DMS153 treated with DMSO at 0.1 percent for 48 hours (cell line): ENCODE measurements around the gene PRSS35.
"Not testable (repeated sequence)": the region's sequence is repeated elsewhere in the genome, so short reads cannot be mapped to it uniquely, and the experiment has no call there.

Experiments used
- DNase-seq: peaks from one replicate; lab custom pipeline; 2025; ENCODE audit not compliant: unreplicated experiment; lab: John Stamatoyannopoulos, UW

The PRSS35 gene

DNA sequence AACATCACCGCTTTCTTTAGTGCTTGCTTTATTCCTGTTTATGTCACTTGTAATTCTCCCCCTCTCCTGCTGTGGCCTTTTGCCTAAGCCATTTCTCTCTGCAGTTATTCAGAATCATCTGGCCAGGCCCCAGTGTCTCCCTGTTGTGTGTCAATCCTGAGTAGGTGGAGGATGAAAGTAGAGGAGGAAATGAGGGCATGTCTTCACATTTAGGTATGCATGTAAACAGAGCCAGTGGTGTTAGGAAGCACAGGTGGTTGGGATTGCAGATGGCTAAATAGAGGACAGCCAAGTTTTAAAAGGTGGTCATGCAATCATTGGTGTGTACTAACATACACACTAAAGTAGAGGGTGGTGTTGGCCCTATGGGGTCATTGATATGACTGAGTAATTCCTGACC, 5.2 kb downstream of the PRSS35 start:
- DNase-seq, result no peak

DNA sequence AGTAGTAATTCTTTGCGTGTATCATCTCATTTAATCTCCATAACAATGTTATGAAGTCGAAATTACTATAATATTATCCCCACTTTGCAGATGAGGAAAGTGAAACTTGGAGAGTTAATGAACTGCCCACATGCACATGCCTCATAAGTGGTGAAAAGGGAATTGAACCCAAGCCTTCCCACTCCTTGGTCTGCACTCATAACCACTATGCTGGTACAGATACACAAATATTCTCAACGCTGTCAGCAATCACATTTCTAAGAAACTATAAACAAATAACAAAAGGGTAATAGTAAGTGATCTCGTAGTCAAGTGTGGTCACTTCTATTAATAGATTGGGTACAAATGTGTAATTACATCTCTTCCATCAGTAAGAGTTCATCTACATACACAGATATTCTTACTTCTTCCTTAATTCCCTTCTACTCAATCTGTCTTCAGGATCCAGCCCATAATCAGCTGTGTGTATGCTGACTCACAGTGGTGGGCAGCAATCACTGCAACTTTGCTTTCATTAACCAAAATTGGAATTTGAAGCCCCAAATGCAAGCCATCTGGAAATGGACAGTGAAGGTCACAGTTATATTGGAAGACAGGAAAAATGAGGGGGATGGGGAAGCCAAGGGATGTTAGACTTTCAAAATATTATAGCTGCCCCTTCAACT, 6.6 kb downstream of the PRSS35 start:
- DNase-seq, result no peak

DNA sequence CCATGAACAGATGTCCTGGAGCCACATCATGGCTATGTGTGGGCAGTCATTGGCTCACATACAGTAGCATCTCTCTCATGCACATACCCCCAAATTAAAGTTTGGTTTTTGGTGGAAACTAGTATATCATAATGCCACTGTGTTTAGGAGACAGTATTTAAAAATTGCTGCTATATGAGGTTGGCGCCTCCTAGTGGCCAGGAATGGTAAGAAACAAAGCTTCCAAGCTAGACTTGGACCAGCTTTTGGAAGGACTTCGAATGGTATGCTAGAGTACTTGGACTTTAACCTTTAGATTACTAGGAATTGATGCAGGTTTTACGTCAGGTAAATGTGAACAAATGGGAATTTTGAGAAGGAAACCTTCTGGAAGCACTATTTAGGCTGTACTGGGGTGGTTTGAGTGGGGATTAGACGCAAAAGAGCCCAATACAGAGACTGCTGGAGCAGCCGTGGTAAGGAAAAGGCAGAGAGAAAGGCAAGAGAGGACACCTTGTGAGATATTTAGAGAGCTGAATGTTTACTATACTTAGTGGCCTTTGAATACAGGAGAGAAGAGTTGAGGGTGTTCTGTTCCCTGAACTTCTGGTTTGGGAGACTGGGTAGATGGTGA, 23.8 kb downstream of the PRSS35 start:
- no peak for DNase-seq

DNA sequence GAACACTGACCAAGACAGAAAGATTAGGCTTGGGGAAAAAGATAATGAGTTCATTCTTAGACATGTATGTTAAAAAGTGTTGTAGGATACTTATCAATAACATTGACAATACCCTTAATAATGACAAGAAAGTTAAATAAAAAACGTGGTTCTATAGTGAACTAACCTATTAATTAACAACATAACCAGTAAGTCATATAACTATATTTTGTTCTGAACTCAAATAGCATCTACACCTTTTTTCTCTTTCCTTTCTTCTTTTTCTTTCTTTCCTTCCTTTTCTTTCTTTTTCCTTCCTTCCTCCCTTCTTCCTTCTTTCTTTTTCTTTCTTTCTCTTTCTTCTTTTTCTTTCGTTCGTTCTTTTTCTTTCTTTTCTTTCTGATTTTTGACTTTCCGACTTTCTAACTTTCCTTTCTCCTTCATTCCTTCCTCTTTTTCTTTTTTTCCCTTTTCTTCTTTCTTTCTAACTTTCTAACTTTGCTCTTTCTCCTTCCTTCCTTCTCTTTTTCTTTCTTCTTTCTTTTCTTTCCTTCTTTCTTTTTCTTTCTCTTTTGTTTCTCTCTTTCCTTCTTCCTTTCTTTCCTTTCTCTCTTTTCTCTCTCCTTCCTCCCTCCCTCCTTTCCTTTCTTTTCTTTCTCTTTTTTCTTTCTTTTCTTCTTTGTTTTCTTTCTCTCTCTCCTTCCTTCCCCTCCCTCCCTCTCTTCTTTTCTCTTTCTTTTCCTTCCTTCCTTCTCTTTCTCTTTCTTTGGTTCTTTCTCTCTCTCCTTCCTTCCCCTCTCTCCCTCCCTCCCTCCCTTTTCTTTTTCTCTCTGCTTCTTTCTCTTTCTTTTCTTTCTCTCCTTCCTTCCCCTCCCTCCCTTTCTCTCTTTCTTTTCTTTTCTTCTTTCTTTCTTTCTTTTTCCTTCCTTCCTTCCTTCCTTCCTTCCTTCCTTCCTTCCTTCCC, 24.6 kb downstream of the PRSS35 start:
- DNase-seq, result no peak

DNA sequence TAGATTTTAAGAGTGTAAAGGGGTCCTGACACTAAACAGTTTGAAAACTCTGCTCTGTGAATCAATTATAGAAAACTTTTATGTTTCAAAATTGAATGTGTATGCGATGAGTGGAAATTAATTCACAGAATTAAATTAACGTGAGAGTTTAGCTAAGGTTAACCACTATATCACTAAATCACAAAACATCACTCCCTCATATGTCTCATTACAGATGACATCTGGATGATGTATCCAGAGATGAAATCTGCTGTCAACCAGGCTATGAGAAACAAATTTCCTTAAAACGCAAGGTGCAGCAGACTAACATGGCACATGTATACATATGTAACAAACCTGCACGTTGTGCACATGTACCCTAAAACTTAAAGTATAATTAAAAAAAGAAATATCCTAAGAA, 27.3 kb downstream of the PRSS35 start:
- no peak for DNase-seq

DNA sequence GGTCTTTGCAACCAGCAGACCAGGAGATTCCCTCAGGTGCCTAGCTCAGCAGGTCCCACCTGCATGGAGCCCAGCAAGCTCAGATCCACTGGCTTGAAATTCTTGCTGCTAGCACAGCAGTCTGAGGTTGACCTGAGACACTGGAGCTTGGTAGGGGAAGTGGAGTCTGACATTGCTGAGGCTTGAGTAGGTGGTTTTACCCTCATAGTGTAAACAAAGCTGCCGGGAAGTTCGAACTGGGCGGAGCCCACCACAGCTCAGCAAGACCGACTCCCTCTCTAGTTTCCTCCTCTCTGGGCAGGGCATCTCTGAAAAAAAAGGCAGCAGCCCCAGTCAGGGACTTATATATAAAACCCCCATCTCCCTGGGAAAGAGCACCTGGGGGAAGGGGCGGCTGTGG, 34.3 kb downstream of the PRSS35 start:
- DNase-seq, result no peak

DNA sequence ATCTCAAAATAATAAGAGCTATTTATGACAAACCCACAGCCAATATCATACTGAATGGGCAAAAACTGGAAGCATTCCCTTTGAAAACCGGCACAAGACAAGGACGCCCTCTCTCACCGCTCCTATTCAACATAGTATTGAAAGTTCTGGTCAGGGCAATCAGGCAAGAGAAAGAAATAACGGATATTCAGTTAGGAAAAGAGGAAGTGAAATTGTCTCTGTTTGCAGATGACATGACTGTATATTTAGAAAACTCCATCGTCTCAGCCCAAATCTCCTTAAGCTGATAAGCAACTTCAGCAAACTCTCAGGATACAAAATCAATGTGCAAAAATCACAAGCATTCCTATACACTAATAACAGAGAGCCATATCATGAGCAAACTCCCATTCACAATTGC, 38.1 kb downstream of the PRSS35 start:
- not testable (repeated sequence) for DNase-seq

DNA sequence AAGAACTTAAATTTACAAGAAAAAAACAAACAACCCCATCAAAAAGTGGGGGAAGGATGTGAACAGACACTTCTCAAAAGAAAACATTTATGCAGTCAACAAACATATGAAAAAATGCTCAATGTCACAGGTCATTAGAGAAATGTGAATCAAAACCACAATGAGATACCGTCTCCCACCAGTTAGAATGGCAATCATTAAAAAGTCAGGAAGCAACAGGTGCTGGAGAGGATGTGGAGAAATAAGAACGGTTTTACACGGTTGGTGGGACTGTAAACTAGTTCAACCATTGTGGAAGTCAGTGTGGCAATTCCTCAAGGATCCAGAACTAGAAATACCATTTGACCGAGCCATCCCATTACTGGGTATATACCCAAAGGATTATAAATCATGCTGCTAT, 39.4 kb downstream of the PRSS35 start:
- not testable (repeated sequence) for DNase-seq

DNA sequence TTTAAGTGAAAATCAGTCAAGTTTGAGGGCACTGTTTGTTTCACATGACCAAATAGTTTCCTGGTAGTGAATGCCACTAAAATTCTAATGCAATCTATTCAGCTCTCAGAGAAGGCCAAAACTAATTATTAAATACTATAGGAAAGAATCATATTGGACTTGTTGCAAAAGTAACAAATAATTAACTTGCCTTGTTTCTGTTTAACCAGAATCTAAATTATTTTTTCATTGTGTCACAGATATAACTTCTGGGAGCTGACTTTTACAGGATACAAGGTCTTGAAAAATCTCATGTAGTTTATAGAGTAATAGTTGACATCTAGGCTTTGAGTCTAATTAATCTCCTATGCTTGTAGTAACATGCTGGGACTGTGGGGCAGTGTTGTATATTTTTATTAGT, 44.5 kb downstream of the PRSS35 start:
- no peak for DNase-seq

DNA sequence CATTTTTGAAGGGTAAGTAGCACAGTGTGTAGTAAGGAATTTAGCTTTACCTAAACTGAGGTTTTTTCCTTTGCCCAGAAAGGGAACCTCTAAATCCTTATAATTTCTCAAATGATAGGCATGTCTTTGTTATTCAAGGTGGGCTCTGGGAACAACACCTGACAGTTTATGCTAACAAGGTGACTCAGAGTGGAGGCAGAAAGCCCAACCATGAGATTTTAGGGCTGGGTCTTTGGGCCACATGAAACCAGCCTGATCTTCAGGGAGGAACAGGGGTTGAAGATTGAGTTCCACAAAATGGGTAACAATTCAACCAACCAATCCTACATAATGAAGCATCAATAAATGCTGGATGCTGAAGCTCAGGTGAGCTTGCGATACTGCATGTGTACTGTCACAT, 46.6 kb downstream of the PRSS35 start:
- no peak for DNase-seq

DNA sequence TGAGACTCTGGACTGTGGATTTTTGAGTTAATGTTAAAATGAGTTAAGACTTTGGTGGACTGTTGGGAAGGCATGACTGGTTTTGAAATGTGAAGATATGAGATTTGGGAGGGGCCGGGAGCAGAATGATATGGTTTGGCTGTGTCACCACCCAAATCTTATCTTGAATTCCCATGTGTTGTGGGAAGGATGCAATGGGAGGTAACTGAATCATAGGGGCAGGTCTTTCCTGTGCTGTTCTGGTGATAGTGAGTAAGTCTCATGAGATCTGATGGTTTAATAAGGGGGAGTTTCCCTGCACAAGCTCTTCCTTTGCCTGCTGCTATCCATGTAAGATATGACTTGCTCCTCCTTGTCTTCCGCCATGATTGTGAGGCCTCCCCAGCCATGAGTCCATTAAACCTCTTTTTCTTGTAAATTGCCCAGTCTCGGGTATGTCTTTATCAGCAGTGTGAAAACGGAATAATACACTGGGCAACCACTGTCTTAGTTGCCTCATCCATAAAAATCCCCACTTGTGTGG, 59.4 kb downstream of the PRSS35 start:
- not testable (repeated sequence) for DNase-seq

DNA sequence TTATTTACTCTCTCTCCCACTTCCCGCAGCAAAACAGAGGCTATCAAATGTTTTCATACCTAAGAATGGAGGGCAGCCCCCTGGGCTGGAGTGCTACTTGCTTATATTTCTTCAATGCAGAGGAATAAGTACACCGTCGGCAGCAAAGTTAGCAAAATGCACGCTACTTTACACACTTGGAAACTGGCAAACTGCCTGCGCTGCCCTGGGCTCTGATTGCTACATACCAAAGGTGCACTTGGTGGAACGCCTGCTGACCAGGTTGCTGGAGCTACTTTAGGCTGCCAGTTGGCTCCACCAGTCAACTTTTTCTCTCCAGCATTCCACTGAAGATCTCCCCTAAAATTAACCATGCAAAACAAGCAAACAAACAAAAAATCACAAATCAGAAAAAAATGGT, 62.4 kb downstream of the PRSS35 start:
- DNase-seq, result no peak
